HG03196 (cell line): ENCODE data around the gene MVD.
"Not testable (repeated sequence)": the region's sequence is repeated elsewhere in the genome, so short reads cannot be mapped to it uniquely, and the experiment has no call there.

Experiments
- ATAC-seq: cut with Tn5 transposase; IDR thresholded peaks from one replicate; pipeline ENCODE4 v1.9.1; 2021; ENCODE audit not compliant: unreplicated experiment

Gene MVD

DNA sequence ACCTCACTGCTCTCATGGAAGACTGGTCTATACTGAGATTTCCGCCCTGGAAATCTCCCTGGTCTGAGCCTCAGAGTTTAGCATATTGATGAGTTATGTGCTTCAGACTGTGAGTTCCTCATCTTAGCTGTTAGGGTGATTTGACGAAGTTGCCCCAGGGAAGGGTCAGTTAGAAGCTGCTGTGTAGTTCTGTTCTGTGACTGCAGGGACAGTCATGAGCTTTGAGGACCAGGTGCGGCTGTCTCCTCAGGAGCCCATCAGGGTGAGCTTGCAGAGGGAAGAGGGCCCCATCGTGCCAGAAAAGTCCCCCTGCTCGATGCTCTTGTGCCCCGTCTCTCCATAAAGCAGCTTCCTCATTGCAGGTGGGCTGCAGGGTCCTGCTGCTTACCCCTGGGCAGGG is 52.8 kb downstream of the MVD start:
- no peak for ATAC-seq

DNA sequence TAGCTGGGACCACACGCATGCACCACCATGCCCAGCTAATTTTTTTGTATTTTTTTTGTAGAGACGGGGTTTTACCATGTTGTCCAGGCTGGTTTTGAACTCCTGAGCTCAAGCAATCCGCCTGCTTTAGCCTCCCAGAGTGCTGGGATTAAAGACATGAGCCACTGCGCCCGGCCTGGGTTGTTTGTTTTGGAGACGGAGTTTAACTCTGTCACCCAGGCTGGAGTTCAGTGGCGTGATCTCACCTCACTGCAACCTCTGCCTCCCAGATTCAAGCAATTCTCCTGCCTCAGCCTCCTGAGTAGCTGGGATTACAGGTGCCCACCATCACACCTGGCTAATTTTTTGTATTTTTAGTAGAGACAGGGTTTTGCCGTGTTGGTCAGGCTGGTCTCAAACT is 53.5 kb downstream of the MVD start:
- ATAC-seq = not testable (repeated sequence)

DNA sequence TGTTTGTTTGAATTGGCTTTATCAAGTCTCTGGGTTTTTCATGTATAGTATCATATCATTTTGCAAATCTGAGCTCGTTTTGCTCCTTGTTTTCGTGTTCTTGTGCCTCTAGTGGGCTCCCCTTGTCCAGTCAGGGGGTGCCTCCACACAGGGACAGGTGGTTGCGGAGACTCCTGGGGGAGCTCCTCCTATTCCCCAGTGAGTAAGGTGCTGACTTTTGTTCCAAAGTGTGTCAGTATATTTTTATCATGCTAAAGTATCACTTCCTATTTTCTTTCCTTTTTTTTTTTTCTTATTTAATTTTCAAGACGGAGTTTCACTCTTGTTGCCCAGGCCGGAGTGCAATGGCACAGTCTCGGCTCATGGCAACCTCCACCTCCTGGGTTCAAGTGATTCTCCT is 54.8 kb downstream of the MVD start:
- no peak for ATAC-seq

GRCh38 chr16:88606148-88606757 is 56.6 kb downstream of the MVD start:
- no peak for ATAC-seq

DNA sequence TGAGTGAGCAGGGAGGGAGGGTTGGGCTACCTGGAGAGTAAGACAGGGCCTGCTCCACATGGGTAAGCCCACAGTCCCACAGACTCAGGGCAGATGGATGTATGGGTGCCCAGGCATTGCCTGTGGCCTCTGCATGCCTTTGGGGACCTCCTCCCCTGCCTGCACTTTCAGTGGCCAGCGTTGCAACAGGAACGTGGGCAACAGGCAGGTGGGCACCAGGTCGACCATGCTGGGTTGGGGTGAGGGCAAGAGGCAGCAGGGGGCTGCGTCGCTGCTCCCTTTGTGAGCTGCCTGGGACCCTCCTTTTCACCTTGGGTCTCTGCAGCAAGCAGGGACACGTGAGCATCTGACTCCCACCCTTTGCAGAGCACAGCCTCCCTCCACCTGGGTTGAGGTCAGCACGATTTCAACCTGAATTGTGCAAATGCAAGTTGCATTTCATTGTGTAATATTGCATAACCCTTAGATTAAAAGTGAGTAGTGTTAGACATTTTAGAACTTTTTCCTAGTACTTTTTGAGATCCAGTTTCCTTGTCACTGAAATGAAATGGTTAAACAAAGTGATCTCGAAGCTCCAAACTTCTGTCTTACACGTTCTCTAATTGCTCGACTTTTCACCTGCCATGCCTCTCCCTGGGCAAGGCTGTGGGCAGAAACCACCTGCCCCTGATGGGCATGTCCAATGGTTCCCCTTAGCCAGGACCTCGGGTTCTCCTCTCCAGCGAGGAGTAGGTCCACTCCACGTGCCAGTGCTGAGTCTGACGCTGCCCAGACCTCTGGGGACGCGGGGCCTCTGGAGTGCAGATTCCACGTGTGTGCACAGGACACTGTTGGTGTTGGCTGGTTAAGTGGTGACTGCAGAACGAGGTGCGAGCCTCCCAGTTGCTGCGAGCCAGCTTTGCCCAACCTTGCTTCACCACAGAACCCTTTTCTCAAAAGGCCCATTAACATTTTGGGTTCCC is 57.4 kb downstream of the MVD start:
- ATAC-seq = no peak

DNA sequence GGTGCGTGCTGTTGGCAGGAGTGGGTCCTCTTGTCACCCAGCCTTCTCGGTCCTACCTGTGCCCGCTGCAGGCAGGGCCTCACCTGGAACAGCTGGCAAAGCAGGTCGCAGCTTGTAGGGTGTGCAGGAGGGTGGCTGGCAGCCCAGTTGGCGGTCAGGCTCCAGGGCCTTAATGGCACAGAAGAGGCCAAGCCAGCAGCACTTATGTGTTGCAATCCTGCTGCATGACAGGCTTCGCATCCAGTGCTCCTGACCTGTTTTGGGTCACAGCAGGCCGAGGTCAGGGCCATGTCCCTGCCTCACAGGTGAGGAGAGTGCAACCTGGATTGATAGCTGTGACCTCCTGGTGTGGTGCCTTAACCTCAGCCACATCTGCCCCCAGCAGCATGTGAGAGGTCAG is 60.8 kb downstream of the MVD start:
- no peak for ATAC-seq
